Parathyroid adenoma (tissue), 2 donors: ENCODE results near the gene HOXD4.

ENCODE experiments used
- H2AFZ ChIP-seq: fragments of 300-600 bp; sonication (generic); one replicate; pipeline ENCODE4 v1.7.0; 2017; ENCODE audit warnings: antibody characterized with exemption, mild to moderate bottlenecking
- H3K27ac ChIP-seq: fragments of 300-600 bp; sonication (generic); one replicate; pipeline ENCODE4 v1.7.0; 2017
- H3K27me3 ChIP-seq: fragments of 300-600 bp; sonication (generic); one replicate; pipeline ENCODE4 v1.7.0; 2017; ENCODE audit warnings: low read length; ENCODE audit not compliant: control insufficient read depth, insufficient read depth
- H3K36me3 ChIP-seq: fragments of 300-600 bp; sonication (generic); one replicate; pipeline ENCODE4 v1.7.0; 2017; ENCODE audit warnings: low read length; ENCODE audit not compliant: control insufficient read depth, insufficient read depth
- H3K4me1 ChIP-seq: fragments of 300-600 bp; sonication (generic); one replicate; pipeline ENCODE4 v1.7.0; 2017; ENCODE audit warnings: control low read depth
- H3K4me2 ChIP-seq: fragments of 300-600 bp; sonication (generic); one replicate; pipeline ENCODE4 v1.7.0; 2017; ENCODE audit warnings: low read length
- H3K4me3 ChIP-seq: fragments of 300-600 bp; sonication (generic); one replicate; pipeline ENCODE4 v1.7.0; 2017; ENCODE audit warnings: low read depth, low read length
- H3K79me2 ChIP-seq: fragments of 300-600 bp; sonication (generic); one replicate; pipeline ENCODE4 v1.7.0; 2017; ENCODE audit warnings: control low read depth
- H3K9ac ChIP-seq: fragments of 300-600 bp; sonication (generic); one replicate; pipeline ENCODE4 v1.7.0; 2017; ENCODE audit warnings: mild to moderate bottlenecking
- H3K9me3 ChIP-seq: fragments of 300-600 bp; sonication (generic); one replicate; pipeline ENCODE4 v1.7.0; 2017; ENCODE audit warnings: low read length; ENCODE audit not compliant: control insufficient read depth
- TF ChIP-seq, protein P1 (sequence below): fragments of 300-600 bp; sonication (generic); IDR thresholded peaks from one replicate; pipeline ENCODE4 v1.7.0; 2017; ENCODE audit warnings: antibody characterized with exemption, mild to moderate bottlenecking
- donor health status: primary hyperparathyroidism.

The HOXD4 gene

GRCh38 chr2:176106581-176107539, 44.5 kb upstream of the HOXD4 start, which contains the start of gene HOXD11:
HOXD11 (plus strand) TSS chr2:176107280; CDS start chr2:176107356, 76 bp downstream.
- no peak within 1 kb of the TSS for H3K27ac ChIP-seq

DNA sequence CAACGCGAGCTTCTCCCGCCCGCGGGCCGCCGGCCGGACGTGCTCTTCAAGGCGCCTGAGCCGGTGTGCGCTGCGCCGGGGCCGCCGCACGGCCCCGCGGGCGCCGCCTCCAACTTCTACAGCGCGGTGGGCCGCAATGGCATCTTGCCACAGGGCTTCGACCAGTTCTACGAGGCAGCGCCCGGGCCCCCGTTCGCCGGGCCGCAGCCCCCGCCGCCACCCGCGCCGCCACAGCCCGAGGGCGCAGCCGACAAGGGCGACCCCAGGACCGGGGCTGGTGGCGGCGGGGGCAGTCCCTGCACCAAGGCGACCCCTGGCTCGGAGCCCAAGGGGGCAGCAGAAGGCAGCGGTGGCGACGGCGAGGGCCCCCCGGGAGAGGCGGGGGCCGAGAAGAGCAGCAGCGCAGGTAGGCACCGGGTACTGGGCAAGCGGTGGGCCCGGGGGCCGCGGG, 43.6 kb upstream of the HOXD4 start:
- no peaks in the 10 kb centered on the region for H3K4me1 ChIP-seq
- H3K36me3 ChIP-seq: no peaks in the 10 kb centered on the region
- no peak overlapping the region for H3K9ac ChIP-seq
- H3K27me3 ChIP-seq: peaks cover 35% of the 10 kb centered on the region
- H3K79me2 ChIP-seq: no peaks in the 10 kb centered on the region
- no peak overlapping the region for H2AFZ ChIP-seq
- no peaks in the 10 kb centered on the region for H3K9me3 ChIP-seq
- H3K4me3 ChIP-seq: no peak overlapping the region
- no peak overlapping the region for H3K27ac ChIP-seq
- H3K4me2 ChIP-seq: no peak overlapping the region
- TF ChIP-seq, protein P1, sequence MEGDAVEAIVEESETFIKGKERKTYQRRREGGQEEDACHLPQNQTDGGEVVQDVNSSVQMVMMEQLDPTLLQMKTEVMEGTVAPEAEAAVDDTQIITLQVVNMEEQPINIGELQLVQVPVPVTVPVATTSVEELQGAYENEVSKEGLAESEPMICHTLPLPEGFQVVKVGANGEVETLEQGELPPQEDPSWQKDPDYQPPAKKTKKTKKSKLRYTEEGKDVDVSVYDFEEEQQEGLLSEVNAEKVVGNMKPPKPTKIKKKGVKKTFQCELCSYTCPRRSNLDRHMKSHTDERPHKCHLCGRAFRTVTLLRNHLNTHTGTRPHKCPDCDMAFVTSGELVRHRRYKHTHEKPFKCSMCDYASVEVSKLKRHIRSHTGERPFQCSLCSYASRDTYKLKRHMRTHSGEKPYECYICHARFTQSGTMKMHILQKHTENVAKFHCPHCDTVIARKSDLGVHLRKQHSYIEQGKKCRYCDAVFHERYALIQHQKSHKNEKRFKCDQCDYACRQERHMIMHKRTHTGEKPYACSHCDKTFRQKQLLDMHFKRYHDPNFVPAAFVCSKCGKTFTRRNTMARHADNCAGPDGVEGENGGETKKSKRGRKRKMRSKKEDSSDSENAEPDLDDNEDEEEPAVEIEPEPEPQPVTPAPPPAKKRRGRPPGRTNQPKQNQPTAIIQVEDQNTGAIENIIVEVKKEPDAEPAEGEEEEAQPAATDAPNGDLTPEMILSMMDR: no peak

More at GRCh38 chr2:176106581-176107539, 44.5 kb upstream of the HOXD4 start, which contains the start of gene HOXD11:
- Histone ChIP-seq H3K9ac (no peak within 1 kb of the TSS), H3K36me3 (no peaks in the 10 kb centered on the region), H2AFZ (no peak within 1 kb of the TSS), H3K4me2 (peak within 1 kb of the TSS; percentile 6), H3K9me3 (no peaks in the 10 kb centered on the region), H3K27me3 (peaks cover 30% of the 10 kb centered on the region), H3K4me1 (no peaks in the 10 kb centered on the region), H3K4me3 (no peak within 1 kb of the TSS), H3K79me2 (no peaks in the 10 kb centered on the region)
- TF ChIP-seq, protein P1: no peak

DNA sequence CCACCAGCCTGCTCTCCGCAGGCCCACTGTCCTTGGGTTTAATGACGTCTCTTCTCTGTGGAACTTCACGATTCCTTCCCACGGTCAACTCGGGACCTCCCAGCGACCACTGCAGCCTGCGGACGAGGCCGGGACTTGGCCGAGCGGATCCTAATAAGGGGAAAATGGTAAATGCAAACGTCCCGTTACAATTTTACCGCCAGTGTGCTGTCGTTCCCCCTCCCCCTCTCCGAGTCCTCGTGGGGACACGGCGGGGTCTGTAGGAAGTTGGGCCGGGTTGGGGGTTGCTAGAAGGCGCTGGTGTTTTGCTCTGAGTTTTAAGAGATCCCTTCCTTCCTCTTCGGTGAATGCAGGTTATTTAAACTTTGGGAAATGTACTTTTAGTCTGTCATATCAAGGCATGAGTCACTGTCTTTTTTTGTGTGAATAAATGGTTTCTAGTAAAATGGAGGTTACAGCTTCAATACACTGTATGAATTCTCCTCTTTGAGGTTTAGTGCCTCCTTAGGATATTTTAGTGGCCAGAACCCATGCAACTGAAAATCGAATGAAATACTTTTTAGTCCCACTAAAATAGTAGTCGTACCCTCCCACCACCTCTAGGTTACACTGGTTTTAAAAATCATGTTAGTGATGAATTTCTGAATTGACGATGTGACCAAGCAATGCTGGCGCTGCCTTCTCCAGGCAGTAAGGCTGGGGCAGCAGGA, 42.0 kb upstream of the HOXD4 start:
- Histone ChIP-seq H3K36me3 (no peaks in the 10 kb centered on the region), H3K4me1 (no peaks in the 10 kb centered on the region), H3K27ac (no peak overlapping the region), H2AFZ (no peak overlapping the region), H3K27me3 (peaks cover 34% of the 10 kb centered on the region), H3K9ac (no peak overlapping the region), H3K9me3 (no peaks in the 10 kb centered on the region), H3K4me3 (no peak overlapping the region), H3K4me2 (no peak overlapping the region), H3K79me2 (no peaks in the 10 kb centered on the region)
- TF ChIP-seq, protein P1: no peak

GRCh38 chr2:176109946-176110345, 41.4 kb upstream of the HOXD4 start:
- Histone ChIP-seq H3K9me3 (no peaks in the 10 kb centered on the region), H3K79me2 (no peaks in the 10 kb centered on the region), H2AFZ (no peak overlapping the region), H3K4me2 (no peak overlapping the region), H3K4me3 (no peak overlapping the region), H3K27ac (no peak overlapping the region), H3K4me1 (no peaks in the 10 kb centered on the region), H3K27me3 (peaks cover 38% of the 10 kb centered on the region), H3K36me3 (no peaks in the 10 kb centered on the region), H3K9ac (no peak overlapping the region)
- TF ChIP-seq, protein P1: no peak
